22Rv1 (cell line): ENCODE results near the gene DRAXIN.

Experiments
- H3K27ac ChIP-seq: fragments of 450-650 bp; 2 replicates; pipeline ENCODE4 v1.5.1; 2017
- ZFX ChIP-seq: fragments of 450-650 bp; IDR thresholded peaks from 2 replicates; pipeline ENCODE4 v1.6.1; 2017; ENCODE audit warnings: antibody characterized with exemption, borderline replicate concordance
- TF ChIP-seq, protein P1 (sequence below): fragments of 450-650 bp; IDR thresholded peaks from 2 replicates; pipeline ENCODE4 v1.5.1; 2017; ENCODE audit warnings: mild to moderate bottlenecking

DRAXIN gene

GRCh38 chr1:11651017-11651416 is 40.5 kb upstream of the DRAXIN start:
- H3K27ac ChIP-seq, result peak overlapping the region; percentile 26; the same call in 1 of the 2 replicates
- TF ChIP-seq ZFX, result no peak

GRCh38 chr1:11652203-11652780 is 39.2 kb upstream of the DRAXIN start:
- no peak overlapping the region for H3K27ac ChIP-seq
- TF ChIP-seq, protein P1, sequence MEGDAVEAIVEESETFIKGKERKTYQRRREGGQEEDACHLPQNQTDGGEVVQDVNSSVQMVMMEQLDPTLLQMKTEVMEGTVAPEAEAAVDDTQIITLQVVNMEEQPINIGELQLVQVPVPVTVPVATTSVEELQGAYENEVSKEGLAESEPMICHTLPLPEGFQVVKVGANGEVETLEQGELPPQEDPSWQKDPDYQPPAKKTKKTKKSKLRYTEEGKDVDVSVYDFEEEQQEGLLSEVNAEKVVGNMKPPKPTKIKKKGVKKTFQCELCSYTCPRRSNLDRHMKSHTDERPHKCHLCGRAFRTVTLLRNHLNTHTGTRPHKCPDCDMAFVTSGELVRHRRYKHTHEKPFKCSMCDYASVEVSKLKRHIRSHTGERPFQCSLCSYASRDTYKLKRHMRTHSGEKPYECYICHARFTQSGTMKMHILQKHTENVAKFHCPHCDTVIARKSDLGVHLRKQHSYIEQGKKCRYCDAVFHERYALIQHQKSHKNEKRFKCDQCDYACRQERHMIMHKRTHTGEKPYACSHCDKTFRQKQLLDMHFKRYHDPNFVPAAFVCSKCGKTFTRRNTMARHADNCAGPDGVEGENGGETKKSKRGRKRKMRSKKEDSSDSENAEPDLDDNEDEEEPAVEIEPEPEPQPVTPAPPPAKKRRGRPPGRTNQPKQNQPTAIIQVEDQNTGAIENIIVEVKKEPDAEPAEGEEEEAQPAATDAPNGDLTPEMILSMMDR, result no peak
- no peak for TF ChIP-seq ZFX

- H3K27ac ChIP-seq, result no peak overlapping the region
- TF ChIP-seq ZFX, result no peak
- TF ChIP-seq, protein P1, result no peak
These were observed 38.2 kb upstream of the DRAXIN start for GRCh38 chr1:11653101-11653860.

GRCh38 chr1:11653861-11654136 is 37.7 kb upstream of the DRAXIN start:
- H3K27ac ChIP-seq, result no peak overlapping the region
- TF ChIP-seq ZFX, result no peak
- TF ChIP-seq, protein P1, result no peak

GRCh38 chr1:11654137-11654938 is 37.2 kb upstream of the DRAXIN start, which contains the start of the genes FBXO2 and FBXO44:
Gene FBXO2, minus strand, starts transcription at chr1:11654429. Its CDS starts 89 bp downstream, at chr1:11654340.
Gene FBXO44, plus strand, starts transcription at chr1:11654877. Its CDS starts 959 bp downstream, at chr1:11655836.
- no peak within 1 kb of the TSS for H3K27ac ChIP-seq

GRCh38 chr1:11654939-11655808 is 36.3 kb upstream of the DRAXIN start:
- no peak overlapping the region for H3K27ac ChIP-seq

More at GRCh38 chr1:11654137-11654938, 37.2 kb upstream of the DRAXIN start, which contains the start of the genes FBXO2 and FBXO44:
- TF ChIP-seq, protein P1, result no peak
- no peak for TF ChIP-seq ZFX

More at GRCh38 chr1:11654939-11655808, 36.3 kb upstream of the DRAXIN start:
- TF ChIP-seq, protein P1, result no peak
- no peak for TF ChIP-seq ZFX
